ENCODE measurements around the gene NEUROD2.

DNA sequence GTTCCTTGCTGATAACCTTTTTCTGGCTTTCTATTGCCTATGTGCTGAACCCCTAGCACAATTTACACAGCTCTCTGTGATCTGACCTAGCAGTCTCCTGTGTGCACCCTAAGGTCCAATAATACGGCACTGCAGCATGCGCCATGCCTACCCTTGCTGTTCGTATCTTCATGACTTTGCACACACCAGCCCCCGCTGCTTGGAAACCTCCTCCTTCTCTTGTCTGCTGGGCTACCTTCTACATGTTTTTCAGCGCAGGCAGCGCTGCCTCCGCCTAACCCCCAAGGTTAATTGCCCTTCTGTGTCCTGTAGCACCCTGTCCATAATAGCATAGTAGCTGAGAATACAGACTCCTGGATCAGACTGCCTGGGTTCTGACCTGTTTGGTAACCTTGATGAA lies 30.6 kb upstream of the NEUROD2 start:
- TF ChIP-seq JUND (IDR thresholded peaks at IDR 0.05), result no peak
- TF ChIP-seq CHD2 (IDR thresholded peaks at IDR 0.05; ENCODE audit: low read length, partially characterized antibody), result no peak
- no peak for TF ChIP-seq EP300 (IDR thresholded peaks at IDR 0.05; ENCODE audit: borderline replicate concordance in 1 of 2, low read depth in 1 of 2, low read length in 1 of 2)
- TF ChIP-seq, protein P1, sequence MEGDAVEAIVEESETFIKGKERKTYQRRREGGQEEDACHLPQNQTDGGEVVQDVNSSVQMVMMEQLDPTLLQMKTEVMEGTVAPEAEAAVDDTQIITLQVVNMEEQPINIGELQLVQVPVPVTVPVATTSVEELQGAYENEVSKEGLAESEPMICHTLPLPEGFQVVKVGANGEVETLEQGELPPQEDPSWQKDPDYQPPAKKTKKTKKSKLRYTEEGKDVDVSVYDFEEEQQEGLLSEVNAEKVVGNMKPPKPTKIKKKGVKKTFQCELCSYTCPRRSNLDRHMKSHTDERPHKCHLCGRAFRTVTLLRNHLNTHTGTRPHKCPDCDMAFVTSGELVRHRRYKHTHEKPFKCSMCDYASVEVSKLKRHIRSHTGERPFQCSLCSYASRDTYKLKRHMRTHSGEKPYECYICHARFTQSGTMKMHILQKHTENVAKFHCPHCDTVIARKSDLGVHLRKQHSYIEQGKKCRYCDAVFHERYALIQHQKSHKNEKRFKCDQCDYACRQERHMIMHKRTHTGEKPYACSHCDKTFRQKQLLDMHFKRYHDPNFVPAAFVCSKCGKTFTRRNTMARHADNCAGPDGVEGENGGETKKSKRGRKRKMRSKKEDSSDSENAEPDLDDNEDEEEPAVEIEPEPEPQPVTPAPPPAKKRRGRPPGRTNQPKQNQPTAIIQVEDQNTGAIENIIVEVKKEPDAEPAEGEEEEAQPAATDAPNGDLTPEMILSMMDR (IDR thresholded peaks at IDR 0.05), result no peak
- TF ChIP-seq YY1 (IDR thresholded peaks at IDR 0.05; ENCODE audit: low read depth), result no peak
- no peak for TF ChIP-seq RAD21 (IDR thresholded peaks at IDR 0.05; ENCODE audit: low read length)
- TF ChIP-seq, protein P2, sequence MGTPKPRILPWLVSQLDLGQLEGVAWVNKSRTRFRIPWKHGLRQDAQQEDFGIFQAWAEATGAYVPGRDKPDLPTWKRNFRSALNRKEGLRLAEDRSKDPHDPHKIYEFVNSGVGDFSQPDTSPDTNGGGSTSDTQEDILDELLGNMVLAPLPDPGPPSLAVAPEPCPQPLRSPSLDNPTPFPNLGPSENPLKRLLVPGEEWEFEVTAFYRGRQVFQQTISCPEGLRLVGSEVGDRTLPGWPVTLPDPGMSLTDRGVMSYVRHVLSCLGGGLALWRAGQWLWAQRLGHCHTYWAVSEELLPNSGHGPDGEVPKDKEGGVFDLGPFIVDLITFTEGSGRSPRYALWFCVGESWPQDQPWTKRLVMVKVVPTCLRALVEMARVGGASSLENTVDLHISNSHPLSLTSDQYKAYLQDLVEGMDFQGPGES (IDR thresholded peaks at IDR 0.05; ENCODE audit: low read depth, low read length), result no peak
- TF ChIP-seq, protein P3, sequence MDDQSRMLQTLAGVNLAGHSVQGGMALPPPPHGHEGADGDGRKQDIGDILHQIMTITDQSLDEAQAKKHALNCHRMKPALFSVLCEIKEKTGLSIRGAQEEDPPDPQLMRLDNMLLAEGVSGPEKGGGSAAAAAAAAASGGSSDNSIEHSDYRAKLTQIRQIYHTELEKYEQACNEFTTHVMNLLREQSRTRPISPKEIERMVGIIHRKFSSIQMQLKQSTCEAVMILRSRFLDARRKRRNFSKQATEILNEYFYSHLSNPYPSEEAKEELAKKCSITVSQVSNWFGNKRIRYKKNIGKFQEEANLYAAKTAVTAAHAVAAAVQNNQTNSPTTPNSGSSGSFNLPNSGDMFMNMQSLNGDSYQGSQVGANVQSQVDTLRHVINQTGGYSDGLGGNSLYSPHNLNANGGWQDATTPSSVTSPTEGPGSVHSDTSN (IDR thresholded peaks at IDR 0.05), result no peak
- no peak for TF ChIP-seq SIN3A (IDR thresholded peaks at IDR 0.05; ENCODE audit: borderline replicate concordance, low read depth, low read length)
